ENCODE results near the gene MRTO4.

MRTO4 gene

GRCh38 chr1:19305880-19306279 lies 54.3 kb downstream of the MRTO4 start:
- Histone ChIP-seq H3K4me3 (ENCODE audit: low read length) (no peak overlapping the region), H3K4me1 (ENCODE audit: low read length) (peaks cover 4% of the 10 kb centered on the region; the same call in 1 of the 2 replicates), H3F3A (ENCODE audit: insufficient read depth, low read length) (no peaks in the 10 kb centered on the region), H2AFZ (ENCODE audit: low read length) (no peak overlapping the region), H3K36me3 (replicated peaks; ENCODE audit: insufficient read depth, low read length) (no peaks in the 10 kb centered on the region; the same call in none of the 2 replicates), H3K4me2 (ENCODE audit: low read depth, low read length) (no peak overlapping the region), H4K20me1 (ENCODE audit: insufficient read depth, low read length) (no peaks in the 10 kb centered on the region), H3K27ac (ENCODE audit: low read length) (no peak overlapping the region), H3K79me2 (ENCODE audit: low read length) (peaks cover 4% of the 10 kb centered on the region), H3K9ac (ENCODE audit: low read length) (no peak overlapping the region), H3K9me2 (replicated peaks; ENCODE audit: insufficient read depth, low read length) (no peaks in the 10 kb centered on the region), H3K9me3 (replicated peaks; ENCODE audit: insufficient read depth, low read length) (no peaks in the 10 kb centered on the region), H3K27me3 (replicated peaks; ENCODE audit: insufficient read depth, low read length) (no peaks in the 10 kb centered on the region)
- TF ChIP-seq EZH2 (optimal IDR thresholded peaks at IDR 0.05; ENCODE audit: low read depth, low read length) (no peak), EZH2phosphoT487 (IDR thresholded peaks at IDR 0.05; ENCODE audit: low read length) (no peak), CTCF (IDR thresholded peaks at IDR 0.05; ENCODE audit: low read length) (no peak)
- DNase-seq, result no peak

- H4K20me1 ChIP-seq (ENCODE audit: insufficient read depth, low read length), result no peaks in the 10 kb centered on the region
- no peak overlapping the region for H3K4me2 ChIP-seq (ENCODE audit: low read depth, low read length)
- H3K36me3 ChIP-seq (replicated peaks; ENCODE audit: insufficient read depth, low read length), result no peaks in the 10 kb centered on the region; the same call in none of the 2 replicates
- H3F3A ChIP-seq (ENCODE audit: insufficient read depth, low read length), result no peaks in the 10 kb centered on the region
- no peaks in the 10 kb centered on the region for H3K27me3 ChIP-seq (replicated peaks; ENCODE audit: insufficient read depth, low read length)
- no peaks in the 10 kb centered on the region for H3K9me2 ChIP-seq (replicated peaks; ENCODE audit: insufficient read depth, low read length)
- H3K4me1 ChIP-seq (ENCODE audit: low read length), result peaks cover 10% of the 10 kb centered on the region; the same call in 1 of the 2 replicates
- DNase-seq, result no peak
- no peak overlapping the region for H3K9ac ChIP-seq (ENCODE audit: low read length)
- TF ChIP-seq EZH2phosphoT487 (IDR thresholded peaks at IDR 0.05; ENCODE audit: low read length), result no peak
- no peak for TF ChIP-seq CTCF (IDR thresholded peaks at IDR 0.05; ENCODE audit: low read length)
- TF ChIP-seq EZH2 (optimal IDR thresholded peaks at IDR 0.05; ENCODE audit: low read depth, low read length), result no peak
- H2AFZ ChIP-seq (ENCODE audit: low read length), result no peak overlapping the region
- peaks cover 13% of the 10 kb centered on the region for H3K79me2 ChIP-seq (ENCODE audit: low read length)
- H3K4me3 ChIP-seq (ENCODE audit: low read length), result no peak overlapping the region
- H3K27ac ChIP-seq (ENCODE audit: low read length), result no peak overlapping the region
- no peaks in the 10 kb centered on the region for H3K9me3 ChIP-seq (replicated peaks; ENCODE audit: insufficient read depth, low read length)
These were observed 55.3 kb downstream of the MRTO4 start for GRCh38 chr1:19306941-19307340.

GRCh38 chr1:19307794-19308508 lies 56.3 kb downstream of the MRTO4 start:
- TF ChIP-seq EZH2phosphoT487 (IDR thresholded peaks at IDR 0.05; ENCODE audit: low read length) (no peak), CTCF (IDR thresholded peaks at IDR 0.05; ENCODE audit: low read length) (no peak), EZH2 (optimal IDR thresholded peaks at IDR 0.05; ENCODE audit: low read depth, low read length) (no peak)
- Histone ChIP-seq H2AFZ (ENCODE audit: low read length) (no peak overlapping the region), H3K4me1 (ENCODE audit: low read length) (peaks cover 10% of the 10 kb centered on the region; the same call in 1 of the 2 replicates), H4K20me1 (ENCODE audit: insufficient read depth, low read length) (no peaks in the 10 kb centered on the region), H3K4me2 (ENCODE audit: low read depth, low read length) (no peak overlapping the region), H3K27ac (ENCODE audit: low read length) (no peak overlapping the region), H3F3A (ENCODE audit: insufficient read depth, low read length) (no peaks in the 10 kb centered on the region), H3K9me2 (replicated peaks; ENCODE audit: insufficient read depth, low read length) (no peaks in the 10 kb centered on the region), H3K27me3 (replicated peaks; ENCODE audit: insufficient read depth, low read length) (no peaks in the 10 kb centered on the region), H3K9me3 (replicated peaks; ENCODE audit: insufficient read depth, low read length) (no peaks in the 10 kb centered on the region), H3K9ac (ENCODE audit: low read length) (no peak overlapping the region), H3K79me2 (ENCODE audit: low read length) (peaks cover 13% of the 10 kb centered on the region), H3K36me3 (replicated peaks; ENCODE audit: insufficient read depth, low read length) (no peaks in the 10 kb centered on the region; the same call in none of the 2 replicates), H3K4me3 (ENCODE audit: low read length) (no peak overlapping the region)
- no peak for DNase-seq

Measured in MM.1S (cell line).